HEK293 (cell line): ENCODE measurements around the gene SLC39A11.

Source experiments
- CTCF ChIA-PET: fragments of 350-600 bp; formaldehyde crosslinking; extraction: SDS; loops from one replicate; lab custom pipeline; 2021; ENCODE audit warnings: antibody characterized with exemption; lab: Yijun Ruan, JAX
- POLR2A ChIA-PET: fragments of 300-600 bp; formaldehyde crosslinking; extraction: SDS; loops from one replicate; lab custom pipeline; 2020; ENCODE audit warnings: antibody characterized with exemption, inconsistent platforms; lab: Yijun Ruan, JAX
- H3K27ac ChIP-seq: fragments of 200-500 bp; sonication (Bioruptor generic); 2 replicates; pipeline ENCODE4 v1.5.1; 2014; ENCODE audit warnings: low read depth, low read length, control low read depth, inconsistent platforms; ENCODE audit errors: extremely low read depth
- H3K36me3 ChIP-seq, 2 experiments: fragments of 200-500 bp in 1 of 2; sonication (Bioruptor generic) in 1 of 2; 1 replicate in 1 of 2; 2 replicates in 1 of 2; pipeline ENCODE4 v1.5.1; 2014 to 2017; ENCODE audit warnings: inconsistent platforms in 2 of 2, low read length in 2 of 2; ENCODE audit not compliant: control insufficient read depth in 2 of 2, insufficient read depth in 1 of 2
- H3K4me1 ChIP-seq: fragments of 200-500 bp; sonication (Bioruptor generic); 2 replicates; pipeline ENCODE4 v1.5.1; 2014; ENCODE audit warnings: mild to moderate bottlenecking, low read length, inconsistent platforms; ENCODE audit not compliant: control insufficient read depth, insufficient read depth
- H3K4me3 ChIP-seq: 2 replicates; pipeline ENCODE4 v1.5.1; 2011; ENCODE audit warnings: low read depth, mild to moderate bottlenecking, control low read depth, low read length, moderate library complexity
- H3K9me3 ChIP-seq: fragments of 200-500 bp; sonication (Bioruptor generic); 2 replicates; pipeline ENCODE4 v1.5.1; 2014; ENCODE audit warnings: low read depth, low read length, inconsistent platforms; ENCODE audit not compliant: control insufficient read depth, insufficient read depth
- ATF2 ChIP-seq: fragments of 450-650 bp; formaldehyde crosslinking; IDR thresholded peaks from 2 replicates; pipeline ENCODE4 v1.5.1; 2016; ENCODE audit warnings: missing biosample characterization, missing genetic modification characterization, low read depth
- BCL11B ChIP-seq: fragments of 450-650 bp; formaldehyde crosslinking; IDR thresholded peaks from 2 replicates; pipeline ENCODE4 v1.5.1; 2016; ENCODE audit warnings: low read depth, missing biosample characterization, missing genetic modification characterization
- FEZF1 ChIP-seq: fragments of 450-650 bp; formaldehyde crosslinking; IDR thresholded peaks from 2 replicates; pipeline ENCODE4 v1.5.1; 2016; ENCODE audit warnings: missing biosample characterization, missing genetic modification characterization
- GLI4 ChIP-seq: fragments of 450-650 bp; formaldehyde crosslinking; IDR thresholded peaks from 2 replicates; pipeline ENCODE4 v1.5.1; 2016; ENCODE audit warnings: missing biosample characterization, missing genetic modification characterization
- INSM2 ChIP-seq: fragments of 450-650 bp; formaldehyde crosslinking; IDR thresholded peaks from 2 replicates; pipeline ENCODE4 v1.5.1; 2016; ENCODE audit warnings: missing biosample characterization, missing genetic modification characterization
- KLF9 ChIP-seq: fragments of 450-650 bp; formaldehyde crosslinking; IDR thresholded peaks from 2 replicates; pipeline ENCODE4 v1.5.1; 2016; ENCODE audit warnings: missing biosample characterization, missing genetic modification characterization, low read depth
- MEIS1 ChIP-seq: sonication (generic); formaldehyde crosslinking; IDR thresholded peaks from 2 replicates; pipeline ENCODE4 v1.8.1; 2022; ENCODE audit warnings: missing genetic modification reagents, mild to moderate bottlenecking, borderline replicate concordance
- MYNN ChIP-seq: fragments of 450-650 bp; formaldehyde crosslinking; IDR thresholded peaks from 2 replicates; pipeline ENCODE4 v1.5.1; 2016; ENCODE audit warnings: missing biosample characterization, missing genetic modification characterization, borderline replicate concordance
- OVOL3 ChIP-seq: fragments of 450-650 bp; formaldehyde crosslinking; IDR thresholded peaks from 2 replicates; pipeline ENCODE4 v1.5.1; 2016; ENCODE audit warnings: missing biosample characterization, missing genetic modification characterization
- PATZ1 ChIP-seq: fragments of 450-650 bp; formaldehyde crosslinking; IDR thresholded peaks from 2 replicates; pipeline ENCODE4 v1.5.1; 2016; ENCODE audit warnings: missing biosample characterization, missing genetic modification characterization
- PBX3 ChIP-seq: sonication (generic); formaldehyde crosslinking; IDR thresholded peaks from 2 replicates; pipeline ENCODE4 v1.8.1; 2022; ENCODE audit warnings: mild to moderate bottlenecking, moderate library complexity, missing genetic modification reagents
- SP2 ChIP-seq: fragments of 450-650 bp; formaldehyde crosslinking; IDR thresholded peaks from 2 replicates; pipeline ENCODE4 v1.5.1; 2016; ENCODE audit warnings: missing biosample characterization, missing genetic modification characterization
- TCF7L2 ChIP-seq: IDR thresholded peaks from 2 replicates; pipeline ENCODE4 v1.6.1; 2011; ENCODE audit warnings: low read depth, mild to moderate bottlenecking, inconsistent platforms, low read length, moderate library complexity, borderline replicate concordance
- ZBTB21 ChIP-seq: fragments of 450-650 bp; formaldehyde crosslinking; IDR thresholded peaks from 2 replicates; pipeline ENCODE4 v1.5.1; 2017; ENCODE audit warnings: missing biosample characterization, missing genetic modification characterization
- ZNF2 ChIP-seq: fragments of 450-650 bp; formaldehyde crosslinking; IDR thresholded peaks from 2 replicates; pipeline ENCODE4 v1.5.1; 2016; ENCODE audit warnings: missing biosample characterization, missing genetic modification characterization
- ZNF280D ChIP-seq: fragments of 450-650 bp; formaldehyde crosslinking; IDR thresholded peaks from 2 replicates; pipeline ENCODE4 v1.5.1; 2016; ENCODE audit warnings: missing biosample characterization, missing genetic modification characterization
- ZNF292 ChIP-seq: fragments of 450-650 bp; formaldehyde crosslinking; IDR thresholded peaks from 2 replicates; pipeline ENCODE4 v1.5.1; 2016; ENCODE audit warnings: low read depth, missing biosample characterization, missing genetic modification characterization, borderline replicate concordance
- ZNF302 ChIP-seq: fragments of 450-650 bp; formaldehyde crosslinking; IDR thresholded peaks from 2 replicates; pipeline ENCODE4 v1.5.1; 2016; ENCODE audit warnings: missing biosample characterization, missing genetic modification characterization, low read depth
- ZNF335 ChIP-seq: fragments of 450-650 bp; formaldehyde crosslinking; conservative IDR thresholded peaks from 2 replicates; pipeline ENCODE4 v1.5.1; 2016; ENCODE audit warnings: missing biosample characterization, missing genetic modification characterization
- ZNF37A ChIP-seq: fragments of 450-650 bp; IDR thresholded peaks from 2 replicates; pipeline ENCODE4 v1.5.1; 2018; ENCODE audit warnings: missing biosample characterization, missing genetic modification characterization
- ZNF391 ChIP-seq: fragments of 450-650 bp; formaldehyde crosslinking; IDR thresholded peaks from 2 replicates; pipeline ENCODE4 v1.5.1; 2016; ENCODE audit warnings: low read depth, missing biosample characterization, missing genetic modification characterization, borderline replicate concordance
- ZNF433 ChIP-seq: fragments of 450-650 bp; formaldehyde crosslinking; IDR thresholded peaks from 2 replicates; pipeline ENCODE4 v1.5.1; 2016; ENCODE audit warnings: missing biosample characterization, missing genetic modification characterization, low read depth
- ZNF544 ChIP-seq: fragments of 450-650 bp; formaldehyde crosslinking; IDR thresholded peaks from 2 replicates; pipeline ENCODE4 v1.5.0; 2017; ENCODE audit warnings: missing biosample characterization, missing genetic modification characterization
- ZNF610 ChIP-seq: fragments of 450-650 bp; formaldehyde crosslinking; IDR thresholded peaks from 2 replicates; pipeline ENCODE4 v1.5.1; 2016; ENCODE audit warnings: missing biosample characterization, missing genetic modification characterization, borderline replicate concordance
- ZNF621 ChIP-seq: fragments of 450-650 bp; formaldehyde crosslinking; IDR thresholded peaks from 2 replicates; pipeline ENCODE4 v1.5.1; 2017; ENCODE audit warnings: missing biosample characterization, missing genetic modification characterization
- ZNF747 ChIP-seq: fragments of 450-650 bp; formaldehyde crosslinking; IDR thresholded peaks from 2 replicates; pipeline ENCODE4 v1.5.1; 2016; ENCODE audit warnings: missing biosample characterization, missing genetic modification characterization
- ZNF791 ChIP-seq: fragments of 450-650 bp; formaldehyde crosslinking; IDR thresholded peaks from 2 replicates; pipeline ENCODE4 v1.5.1; 2016; ENCODE audit warnings: missing biosample characterization, missing genetic modification characterization

Gene SLC39A11

GRCh38 chr17:72804949-72805707, 287.4 kb downstream of the SLC39A11 start:
- Histone ChIP-seq H3K4me1 (no peaks in the 10 kb centered on the region), H3K9me3 (no peaks in the 10 kb centered on the region), H3K4me3 (no peak overlapping the region), H3K36me3 (no peaks in the 10 kb centered on the region), H3K27ac (no peak overlapping the region)
- ChIA-PET CTCF (interaction anchor here (0.6 kb wide), 2 partner anchors 27 to 1081 kb away, joined by 3 to 5 read pairs; no protein-coding TSS in a partner anchor), POLR2A (interaction anchor here (0.6 kb wide), 1 partner anchor 337 kb away, joined by 8 read pairs; no protein-coding TSS in a partner anchor)
- no peak for TF ChIP-seq BCL11B (tag by site-specific recombination)
- no peak for TF ChIP-seq ZNF391 (tag by site-specific recombination)
- no peak for TF ChIP-seq ZNF791
- no peak for TF ChIP-seq ZBTB21 (tag by site-specific recombination)
- TF ChIP-seq FEZF1 (tag by site-specific recombination), result no peak
- TF ChIP-seq SP2 (tag by site-specific recombination), result no peak
- TF ChIP-seq ZNF621 (tag by site-specific recombination), result no peak
- TF ChIP-seq ZNF544, result no peak
- TF ChIP-seq ZNF302, result no peak
- no peak for TF ChIP-seq ZNF610 (tag by site-specific recombination)
- no peak for TF ChIP-seq ATF2 (tag by site-specific recombination)
- TF ChIP-seq GLI4 (tag by site-specific recombination), result no peak
- no peak for TF ChIP-seq ZNF2 (tag by site-specific recombination)

- no peaks in the 10 kb centered on the region for H3K36me3 ChIP-seq
- POLR2A ChIA-PET, result no interaction called here
- TF ChIP-seq OVOL3 (tag by site-specific recombination) (no peak), ZNF292 (tag by site-specific recombination) (no peak), ZNF433 (tag by site-specific recombination) (no peak), ZNF280D (tag by site-specific recombination) (no peak), INSM2 (tag by site-specific recombination) (no peak), ZNF37A (no peak), ZNF747 (tag by site-specific recombination) (no peak), KLF9 (no peak), PATZ1 (tag by site-specific recombination) (no peak), MEIS1 (CRISPR knock-in tag) (no peak), ZNF335 (tag by site-specific recombination) (no peak), MYNN (tag by site-specific recombination) (no peak), TCF7L2 (no peak), PBX3 (CRISPR knock-in tag) (no peak)
Observed at GRCh38 chr17:72802726-72803125, 289.8 kb downstream of the SLC39A11 start.

More at GRCh38 chr17:72802726-72803125, 289.8 kb downstream of the SLC39A11 start:
- no peaks in the 10 kb centered on the region for H3K4me1 ChIP-seq
- no peaks in the 10 kb centered on the region for H3K9me3 ChIP-seq
- H3K27ac ChIP-seq, result no peak overlapping the region
- H3K4me3 ChIP-seq, result no peak overlapping the region
- CTCF ChIA-PET, result no interaction called here
